OCI-LY3 (cell line): ENCODE measurements around the gene SOX11.

Source experiments
- H2AFZ ChIP-seq: fragments of 200-600, 300-600 bp; shearing (Covaris generic); 2 replicates; pipeline ENCODE4 v1.6.0; 2014; ENCODE audit warnings: antibody characterized with exemption, low read depth, low read length
- H3K27ac ChIP-seq: fragments of 200-600, 300-600 bp; sonication (generic); 2 replicates; pipeline ENCODE4 v1.5.1; 2014; ENCODE audit warnings: mild to moderate bottlenecking, low read length, moderate library complexity, mixed read lengths
- H3K27me3 ChIP-seq: fragments of 200-600, 300-600 bp; sonication (generic); 2 replicates; pipeline ENCODE4 v1.6.1; 2014; ENCODE audit warnings: low read depth, low read length, mixed read lengths
- H3K36me3 ChIP-seq: fragments of 200-600, 300-600 bp; sonication (generic); replicated peaks from 2 replicates; pipeline ENCODE3; 2014; ENCODE audit warnings: low read depth, low read length, mixed read lengths
- H3K4me1 ChIP-seq: fragments of 300-600, 200-600 bp; sonication (generic); 2 replicates; pipeline ENCODE4 v1.6.1; 2014; ENCODE audit warnings: low read length, mixed read lengths
- H3K4me2 ChIP-seq: fragments of 200-600, 300-600 bp; sonication (generic); 2 replicates; pipeline ENCODE4 v1.6.1; 2014; ENCODE audit warnings: low read length, mixed read lengths
- H3K4me3 ChIP-seq: fragments of 300-600, 200-600 bp; sonication (generic); 2 replicates; pipeline ENCODE4 v1.5.1; 2014; ENCODE audit warnings: antibody characterized with exemption, mild to moderate bottlenecking, low read length, moderate library complexity
- H3K79me2 ChIP-seq: fragments of 300-600, 200-600 bp; shearing (Covaris generic); 2 replicates; pipeline ENCODE4 v1.6.1; 2014; ENCODE audit warnings: mild to moderate bottlenecking, low read length, mixed read lengths
- H3K9ac ChIP-seq: fragments of 300-600, 200-600 bp; shearing (Covaris generic); 2 replicates; pipeline ENCODE4 v1.6.0; 2014; ENCODE audit warnings: mild to moderate bottlenecking, low read length, moderate library complexity
- H3K9me3 ChIP-seq: fragments of 200-600, 300-600 bp; shearing (Covaris generic); 2 replicates; pipeline ENCODE4 v1.6.1; 2014; ENCODE audit warnings: low read length, mixed read lengths; ENCODE audit not compliant: insufficient read depth
- H4K20me1 ChIP-seq: fragments of 200-600, 300-600 bp; sonication (generic); 2 replicates; pipeline ENCODE4 v1.6.1; 2016; ENCODE audit warnings: low read length, mixed read lengths; ENCODE audit not compliant: insufficient read depth
- EZH2phosphoT487 ChIP-seq: fragments of 200-600 bp; shearing (Covaris generic); IDR thresholded peaks from 2 replicates; pipeline ENCODE4 v1.6.1; 2018; ENCODE audit warnings: antibody characterized with exemption, mixed run types, low read depth
- TF ChIP-seq, protein P1 (sequence below): fragments of 200-600, 300-600 bp; sonication (generic); IDR thresholded peaks from 2 replicates; pipeline ENCODE4 v1.5.1; 2014; ENCODE audit warnings: antibody characterized with exemption, low read length, low read depth

Gene SOX11

DNA sequence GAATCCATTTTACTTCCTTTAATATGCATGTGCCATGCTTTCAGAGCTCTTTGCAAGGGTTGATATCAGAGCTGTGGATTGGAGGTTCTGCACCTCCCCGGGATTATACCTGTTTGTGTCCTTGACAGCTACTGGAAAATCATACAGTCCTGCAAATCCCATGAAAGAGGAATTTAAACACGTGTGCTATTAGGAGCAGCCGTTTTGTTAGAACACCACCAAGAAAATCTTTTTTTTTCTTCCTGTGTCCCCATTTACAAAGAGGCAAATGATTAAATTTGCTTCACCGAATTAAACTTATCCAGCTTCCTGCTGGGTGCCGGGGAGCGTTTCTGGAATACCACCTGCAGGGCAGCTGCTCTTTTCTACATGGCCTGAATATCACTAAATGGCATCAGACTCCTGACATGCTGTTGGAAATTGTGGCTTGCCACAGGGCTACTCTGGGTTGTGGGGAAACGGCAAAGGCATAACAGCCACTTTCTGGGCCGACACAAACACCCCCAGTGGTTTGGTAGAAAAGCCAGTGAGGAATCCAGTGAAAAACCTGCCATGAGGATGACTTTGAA is 23.4 kb upstream of the SOX11 start:
- Histone ChIP-seq H3K9ac (no peak overlapping the region), H3K36me3 (no peaks in the 10 kb centered on the region), H3K79me2 (no peaks in the 10 kb centered on the region), H3K4me3 (no peak overlapping the region), H3K27me3 (no peaks in the 10 kb centered on the region), H2AFZ (no peak overlapping the region), H3K4me2 (no peak overlapping the region), H3K9me3 (no peaks in the 10 kb centered on the region), H3K27ac (no peak overlapping the region), H4K20me1 (no peaks in the 10 kb centered on the region), H3K4me1 (no peaks in the 10 kb centered on the region)
- TF ChIP-seq, protein P1, sequence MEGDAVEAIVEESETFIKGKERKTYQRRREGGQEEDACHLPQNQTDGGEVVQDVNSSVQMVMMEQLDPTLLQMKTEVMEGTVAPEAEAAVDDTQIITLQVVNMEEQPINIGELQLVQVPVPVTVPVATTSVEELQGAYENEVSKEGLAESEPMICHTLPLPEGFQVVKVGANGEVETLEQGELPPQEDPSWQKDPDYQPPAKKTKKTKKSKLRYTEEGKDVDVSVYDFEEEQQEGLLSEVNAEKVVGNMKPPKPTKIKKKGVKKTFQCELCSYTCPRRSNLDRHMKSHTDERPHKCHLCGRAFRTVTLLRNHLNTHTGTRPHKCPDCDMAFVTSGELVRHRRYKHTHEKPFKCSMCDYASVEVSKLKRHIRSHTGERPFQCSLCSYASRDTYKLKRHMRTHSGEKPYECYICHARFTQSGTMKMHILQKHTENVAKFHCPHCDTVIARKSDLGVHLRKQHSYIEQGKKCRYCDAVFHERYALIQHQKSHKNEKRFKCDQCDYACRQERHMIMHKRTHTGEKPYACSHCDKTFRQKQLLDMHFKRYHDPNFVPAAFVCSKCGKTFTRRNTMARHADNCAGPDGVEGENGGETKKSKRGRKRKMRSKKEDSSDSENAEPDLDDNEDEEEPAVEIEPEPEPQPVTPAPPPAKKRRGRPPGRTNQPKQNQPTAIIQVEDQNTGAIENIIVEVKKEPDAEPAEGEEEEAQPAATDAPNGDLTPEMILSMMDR, result no peak
- TF ChIP-seq EZH2phosphoT487, result no peak

DNA sequence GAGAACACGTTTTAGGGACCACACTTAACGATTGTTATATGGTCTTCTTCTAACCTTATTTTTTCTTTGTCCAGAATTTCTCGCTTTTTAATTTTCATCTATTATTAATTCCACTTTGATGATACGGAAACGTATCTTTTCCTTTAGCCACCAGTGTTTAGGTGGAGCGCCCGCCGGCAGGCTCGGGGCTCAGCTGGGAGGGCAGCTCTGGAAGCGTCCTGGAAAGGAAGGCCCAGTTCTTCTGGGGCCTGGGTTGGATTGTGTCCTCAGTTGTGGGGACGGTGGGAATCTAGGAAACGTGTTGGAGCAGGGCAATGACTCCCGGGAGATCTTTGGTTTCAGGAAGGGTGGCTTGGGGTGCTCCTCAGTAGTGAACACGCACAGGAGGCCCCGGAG is 19.4 kb upstream of the SOX11 start:
- Histone ChIP-seq H3K9ac (no peak overlapping the region), H2AFZ (no peak overlapping the region), H3K4me1 (no peaks in the 10 kb centered on the region), H3K9me3 (no peaks in the 10 kb centered on the region), H3K4me2 (no peak overlapping the region), H3K79me2 (no peaks in the 10 kb centered on the region), H3K27me3 (no peaks in the 10 kb centered on the region), H4K20me1 (no peaks in the 10 kb centered on the region), H3K4me3 (no peak overlapping the region), H3K27ac (no peak overlapping the region), H3K36me3 (no peaks in the 10 kb centered on the region)
- TF ChIP-seq EZH2phosphoT487, result no peak
- TF ChIP-seq, protein P1, result no peak

DNA sequence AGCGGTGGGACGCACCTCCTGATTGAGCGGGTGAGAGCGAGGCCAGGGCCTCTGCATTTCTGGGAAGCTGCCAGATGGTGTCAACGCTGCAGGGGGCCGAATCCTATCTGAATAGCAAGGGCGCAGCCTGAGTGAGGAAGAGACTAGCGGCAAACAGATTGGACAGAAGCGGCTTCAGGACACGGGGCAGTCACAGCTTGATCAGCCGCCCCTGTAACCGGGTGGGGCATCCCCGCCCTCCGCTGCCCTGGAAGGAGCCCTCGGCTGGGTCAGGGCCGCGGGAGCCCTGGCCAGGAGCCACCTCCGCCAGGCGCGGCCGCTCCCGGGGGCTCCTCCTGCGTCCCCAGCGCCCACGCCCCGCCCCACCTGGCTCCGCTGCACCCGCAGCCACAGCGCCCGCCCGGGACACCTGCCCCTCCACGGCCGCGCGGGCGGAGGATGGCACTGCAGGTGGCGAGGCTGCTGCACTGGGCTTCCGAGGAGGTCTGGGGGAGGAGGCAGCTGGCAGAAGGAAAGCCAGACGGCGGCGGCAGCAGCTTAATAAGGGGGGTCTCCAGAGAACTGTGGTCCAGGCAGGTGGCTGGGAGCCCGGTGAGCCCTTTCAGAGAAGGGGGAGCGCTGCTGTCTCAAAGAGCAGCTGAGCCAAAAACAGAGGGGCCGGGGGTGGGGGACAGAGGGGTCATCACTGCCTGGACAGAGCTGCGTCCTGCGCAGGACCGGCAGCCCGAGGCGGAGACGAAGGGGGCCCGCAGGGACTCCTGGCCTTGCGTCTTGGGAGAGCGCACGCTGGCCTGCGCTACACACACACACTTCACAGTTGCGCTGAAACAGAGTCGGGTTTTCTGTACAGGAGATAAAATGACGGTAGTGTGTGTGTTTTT is 18.8 kb upstream of the SOX11 start:
- Histone ChIP-seq H2AFZ (no peak overlapping the region), H3K27me3 (no peaks in the 10 kb centered on the region), H3K9me3 (no peaks in the 10 kb centered on the region), H3K4me3 (no peak overlapping the region), H3K4me1 (no peaks in the 10 kb centered on the region), H3K9ac (no peak overlapping the region), H3K36me3 (no peaks in the 10 kb centered on the region), H3K4me2 (no peak overlapping the region), H4K20me1 (no peaks in the 10 kb centered on the region), H3K79me2 (no peaks in the 10 kb centered on the region), H3K27ac (no peak overlapping the region)
- no peak for TF ChIP-seq EZH2phosphoT487
- TF ChIP-seq, protein P1, result no peak

DNA sequence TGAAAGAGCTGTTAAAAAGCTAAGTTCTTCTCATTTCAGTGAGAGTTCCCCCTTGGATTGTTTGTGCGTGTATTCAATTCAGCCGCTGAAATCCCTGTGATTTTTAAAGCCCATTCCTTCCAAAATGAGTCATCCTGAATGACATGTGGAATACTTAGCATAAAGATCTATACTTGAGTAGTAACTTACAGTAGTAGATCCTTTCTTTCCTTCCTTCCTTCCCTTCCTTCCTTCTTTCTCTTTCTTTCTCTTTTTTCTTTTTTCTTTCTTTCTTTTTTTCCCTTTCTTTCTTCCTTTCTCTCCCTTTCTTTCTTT is 18.2 kb upstream of the SOX11 start:
- H3K36me3 ChIP-seq, result no peaks in the 10 kb centered on the region
- H3K27me3 ChIP-seq, result no peaks in the 10 kb centered on the region
- no peaks in the 10 kb centered on the region for H3K4me1 ChIP-seq
- TF ChIP-seq, protein P1, result no peak
- TF ChIP-seq EZH2phosphoT487, result no peak
- H3K79me2 ChIP-seq, result no peaks in the 10 kb centered on the region
- no peak overlapping the region for H3K9ac ChIP-seq
- no peaks in the 10 kb centered on the region for H4K20me1 ChIP-seq
- H3K27ac ChIP-seq, result no peak overlapping the region
- no peak overlapping the region for H3K4me3 ChIP-seq
- no peak overlapping the region for H3K4me2 ChIP-seq
- no peaks in the 10 kb centered on the region for H3K9me3 ChIP-seq
- H2AFZ ChIP-seq, result no peak overlapping the region
